ENCODE data around the gene SAMMSON. TPM values are rescaled to one million over a fixed set of nuclear protein-coding genes. Genes with fewer than 3 reads are reported as not detected.

The SAMMSON gene
- total and polyA plus RNA-seq, 2 experiments from 2014 or later: not detected

GRCh38 chr3:69997631-69998307, 1.8 kb upstream of the SAMMSON start:
- Mint-ChIP-seq H3K4me3 (no peak overlapping the region), H3K9me3 (no peaks in the 10 kb centered on the region), H3K4me1 (peaks cover 26% of the 10 kb centered on the region), H3K27ac (0 out of 2 replicates have a peak overlapping the region, but pooled peaks have one; percentile 26), H3K36me3 (ENCODE audit: low read depth) (no peaks in the 10 kb centered on the region), H3K27me3 (ENCODE audit: insufficient read depth, low read depth, poor library complexity) (peaks cover 4% of the 10 kb centered on the region)
- DNase-seq (ENCODE audit: low spot score) (no peak), ATAC-seq (no peak)
- Histone ChIP-seq H2AFZ (peak overlapping the region; percentile 45; the same call in 1 of the 2 replicates), H3F3A (replicated peaks; ENCODE audit: low read depth) (no peaks in the 10 kb centered on the region), H4K20me1 (replicated peaks; ENCODE audit: insufficient read depth) (no peaks in the 10 kb centered on the region), H3K36me3 (ENCODE audit: insufficient read depth) (no peaks in the 10 kb centered on the region), H3K79me2 (replicated peaks; ENCODE audit: insufficient read depth) (no peaks in the 10 kb centered on the region), H3K27ac (ENCODE audit: low read depth) (no peak overlapping the region), H3K27me3 (ENCODE audit: insufficient read depth) (no peaks in the 10 kb centered on the region), H3K4me2 (no peak overlapping the region), H3K4me1 (ENCODE audit: insufficient read depth) (0 out of 2 replicates have a peak, but pooled peaks cover 3% of the 10 kb centered on the region), H3K4me3 (no peak overlapping the region), H3K9me2 (ENCODE audit: insufficient read depth) (no peaks in the 10 kb centered on the region)
- TF ChIP-seq CREB1 (CRISPR knock-in tag; IDR thresholded peaks at IDR 0.05; ENCODE audit: low read depth) (no peak), POLR2AphosphoS5 (IDR thresholded peaks at IDR 0.05; ENCODE audit: low read depth) (no peak), JUNB (IDR thresholded peaks at IDR 0.05; ENCODE audit: unreplicated experiment) (no peak), ZNF462 (CRISPR knock-in tag; IDR thresholded peaks at IDR 0.05) (no peak), ETS1 (IDR thresholded peaks at IDR 0.05) (no peak), ZNF114 (CRISPR knock-in tag; IDR thresholded peaks at IDR 0.05) (no peak), STAT1 (IDR thresholded peaks at IDR 0.05; ENCODE audit: unreplicated experiment) (no peak), REST (IDR thresholded peaks at IDR 0.05; ENCODE audit: unreplicated experiment) (no peak), ZNF331 (CRISPR knock-in tag; IDR thresholded peaks at IDR 0.05; ENCODE audit: low read depth) (no peak), EZH2 (IDR thresholded peaks at IDR 0.05; ENCODE audit: low read depth, unreplicated experiment) (no peak), CTCF (conservative IDR thresholded peaks at IDR 0.05; ENCODE audit: low read depth in 2 of 2) (no peak), EZH2phosphoT487 (IDR thresholded peaks at IDR 0.05; ENCODE audit: unreplicated experiment) (no peak), NANOG (IDR thresholded peaks at IDR 0.05; ENCODE audit: borderline replicate concordance) (no peak)

Measured in GM23338 (cell line).